Dermis blood vessel endothelial cell (primary cell): ENCODE measurements around the gene PCDHGB5. TPM values are rescaled to one million over a fixed set of nuclear protein-coding genes. Genes with fewer than 3 reads are reported as not detected.
A peak's percentile ranks its signal among the peaks of the same experiment; 100 is the strongest.
"Not testable (repeated sequence)": the region's sequence is repeated elsewhere in the genome, so short reads cannot be mapped to it uniquely, and the experiment has no call there.

ENCODE experiments used
- DNase-seq: peaks from one replicate; pipeline ENCODE4 v3.0.0; 2010
- total RNA-seq: library from RNA; depleted of rRNA; stranded (reverse); fragments of >200 nt; gene quantifications from 2 replicates; pipeline ENCODE4 v1.2.3, GENCODE V29; 2014

PCDHGB5 gene
- total RNA-seq, 1 donor from 2014 or later: 11.9 TPM

DNA sequence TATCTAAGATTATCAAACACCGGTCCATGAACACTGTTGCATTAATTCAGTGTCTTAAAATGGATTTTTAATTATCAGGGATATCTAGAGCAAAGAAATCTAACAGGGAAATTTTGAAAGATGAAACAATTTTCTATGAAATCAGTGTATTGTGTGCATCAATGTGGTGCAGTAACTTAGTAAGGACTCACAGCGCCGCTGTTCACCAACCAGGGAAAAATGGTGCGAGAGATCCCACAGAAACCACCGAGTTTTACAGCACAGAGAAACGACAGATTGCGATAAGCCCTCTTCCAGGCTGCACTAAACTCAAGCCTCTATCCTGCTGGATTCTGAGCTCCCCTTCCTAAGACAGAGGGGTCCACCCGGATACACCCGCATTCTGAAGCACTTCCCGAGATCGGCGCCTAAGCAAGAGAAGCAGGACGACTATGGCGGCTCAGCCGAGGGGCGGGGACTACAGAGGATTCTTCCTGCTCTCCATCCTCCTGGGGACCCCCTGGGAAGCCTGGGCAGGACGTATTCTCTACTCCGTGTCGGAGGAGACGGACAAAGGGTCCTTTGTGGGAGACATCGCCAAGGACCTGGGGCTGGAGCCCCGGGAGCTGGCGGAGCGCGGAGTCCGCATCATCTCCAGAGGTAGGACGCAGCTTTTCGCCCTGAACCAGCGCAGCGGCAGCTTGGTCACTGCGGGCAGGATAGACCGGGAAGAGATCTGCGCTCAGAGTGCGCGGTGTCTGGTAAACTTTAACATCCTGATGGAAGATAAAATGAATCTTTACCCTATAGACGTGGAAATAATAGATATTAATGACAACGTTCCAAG lies 15.1 kb upstream of the PCDHGB5 start, which contains the start of gene PCDHGA7:
TSS of gene PCDHGA7 (plus strand) at position 274 of the 826 bp plus-strand sequence. CDS start at position 432, 158 bp downstream.
- DNase-seq: peak; percentile 53

- DNase-seq: no peak
Observed at GRCh38 chr5:141383345-141383744, 14.4 kb upstream of the PCDHGB5 start.

GRCh38 chr5:141384471-141385267 lies 13.1 kb upstream of the PCDHGB5 start:
- DNase-seq: no peak

GRCh38 chr5:141387557-141388311 lies 10.0 kb upstream of the PCDHGB5 start, which contains the start of gene PCDHGB4:
PCDHGB4 (plus strand) TSS chr5:141387698; CDS start chr5:141387885, 187 bp downstream.
- DNase-seq: peak; percentile 67

DNA sequence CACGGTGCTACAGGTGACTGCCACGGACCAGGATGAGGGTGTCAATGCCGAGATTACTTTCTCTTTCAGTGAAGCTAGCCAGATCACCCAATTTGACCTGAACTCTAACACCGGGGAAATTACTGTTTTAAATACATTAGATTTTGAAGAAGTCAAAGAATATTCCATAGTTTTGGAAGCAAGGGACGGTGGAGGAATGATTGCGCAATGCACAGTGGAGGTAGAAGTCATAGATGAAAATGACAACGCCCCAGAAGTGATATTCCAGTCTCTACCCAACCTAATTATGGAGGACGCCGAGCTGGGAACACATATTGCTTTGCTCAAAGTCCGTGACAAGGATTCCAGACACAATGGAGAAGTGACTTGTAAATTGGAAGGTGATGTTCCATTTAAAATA lies 9.1 kb upstream of the PCDHGB5 start:
- DNase-seq: no peak

DNA sequence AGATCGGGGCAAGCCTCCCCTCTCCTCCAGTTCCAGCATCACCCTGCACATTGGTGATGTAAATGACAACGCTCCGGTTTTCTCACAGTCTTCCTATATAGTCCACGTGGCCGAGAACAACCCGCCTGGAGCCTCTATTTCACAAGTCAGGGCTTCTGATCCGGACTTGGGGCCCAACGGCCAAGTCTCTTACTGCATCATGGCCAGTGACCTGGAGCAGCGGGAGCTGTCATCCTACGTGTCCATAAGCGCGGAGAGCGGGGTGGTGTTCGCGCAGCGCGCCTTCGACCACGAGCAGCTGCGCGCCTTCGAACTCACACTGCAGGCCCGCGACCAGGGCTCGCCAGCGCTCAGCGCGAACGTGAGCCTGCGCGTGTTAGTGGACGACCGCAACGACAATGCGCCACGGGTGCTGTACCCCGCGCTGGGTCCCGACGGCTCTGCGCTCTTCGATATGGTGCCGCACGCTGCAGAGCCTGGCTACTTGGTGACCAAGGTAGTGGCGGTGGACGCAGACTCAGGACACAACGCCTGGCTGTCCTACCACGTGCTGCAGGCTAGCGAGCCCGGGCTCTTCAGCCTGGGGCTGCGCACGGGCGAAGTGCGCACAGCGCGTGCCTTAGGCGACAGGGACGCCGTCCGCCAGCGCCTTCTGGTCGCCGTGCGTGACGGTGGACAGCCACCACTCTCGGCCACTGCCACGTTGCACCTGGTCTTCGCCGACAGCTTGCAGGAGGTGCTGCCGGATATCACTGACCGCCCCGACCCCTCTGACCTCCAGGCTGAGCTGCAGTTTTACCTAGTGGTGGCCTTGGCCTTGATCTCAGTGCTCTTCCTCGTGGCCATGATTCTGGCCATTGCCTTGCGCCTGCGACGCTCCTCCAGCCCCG lies 8.3 kb upstream of the PCDHGB5 start:
- DNase-seq: no peak

DNA sequence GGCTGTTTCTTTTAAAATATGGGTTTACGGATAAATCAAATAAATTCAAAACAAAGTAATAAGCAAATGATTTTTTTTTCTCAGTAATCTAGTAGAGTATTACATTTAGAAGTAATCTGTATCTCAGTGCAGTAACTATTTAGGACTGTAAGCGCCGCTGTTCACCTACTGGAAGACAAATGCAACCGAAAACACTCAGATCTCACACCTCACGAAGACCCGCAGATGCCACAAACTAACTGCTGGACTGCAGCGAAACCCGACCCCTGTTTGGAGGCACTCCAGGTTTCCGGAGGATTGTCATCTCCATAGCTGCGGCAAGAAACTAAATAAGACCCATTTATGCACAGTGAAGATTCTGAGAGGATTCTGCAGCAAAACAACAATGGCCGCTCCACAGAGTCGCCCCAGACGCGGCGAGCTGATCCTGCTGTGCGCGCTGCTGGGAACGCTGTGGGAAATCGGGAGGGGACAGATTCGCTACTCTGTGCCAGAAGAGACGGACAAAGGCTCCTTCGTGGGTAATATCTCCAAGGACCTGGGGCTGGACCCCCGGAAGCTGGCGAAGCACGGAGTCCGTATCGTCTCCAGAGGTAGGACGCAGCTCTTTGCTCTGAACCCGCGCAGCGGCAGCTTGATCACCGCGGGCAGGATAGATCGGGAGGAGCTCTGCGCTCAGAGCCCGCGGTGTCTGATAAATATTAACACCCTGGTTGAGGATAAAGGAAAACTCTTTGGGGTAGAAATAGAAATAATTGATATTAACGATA lies 5.1 kb upstream of the PCDHGB5 start, which contains the start of gene PCDHGA8:
TSS of gene PCDHGA8 (plus strand) at position 205 of the 770 bp plus-strand sequence. CDS start at position 386, 181 bp downstream.
- DNase-seq: no peak

- no peak for DNase-seq
Observed at GRCh38 chr5:141393267-141393666, 4.5 kb upstream of the PCDHGB5 start.

GRCh38 chr5:141394401-141395187 lies 3.2 kb upstream of the PCDHGB5 start:
- DNase-seq: not testable (repeated sequence)

DNA sequence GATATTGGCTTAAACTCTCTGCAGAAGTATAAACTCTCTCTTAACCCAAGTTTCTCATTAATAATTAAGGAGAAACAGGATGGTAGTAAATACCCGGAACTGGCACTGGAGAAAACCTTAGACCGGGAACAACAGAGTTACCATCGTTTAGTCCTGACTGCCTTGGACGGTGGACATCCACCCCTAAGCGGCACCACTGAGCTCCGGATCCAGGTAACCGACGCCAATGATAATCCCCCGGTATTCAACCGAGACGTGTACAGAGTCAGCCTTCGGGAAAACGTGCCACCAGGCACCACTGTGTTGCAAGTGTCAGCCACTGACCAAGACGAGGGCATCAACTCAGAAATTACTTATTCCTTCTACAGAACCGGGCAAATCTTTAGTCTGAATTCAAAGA lies 861 bp downstream of the PCDHGB5 start:
- no peak for DNase-seq

DNA sequence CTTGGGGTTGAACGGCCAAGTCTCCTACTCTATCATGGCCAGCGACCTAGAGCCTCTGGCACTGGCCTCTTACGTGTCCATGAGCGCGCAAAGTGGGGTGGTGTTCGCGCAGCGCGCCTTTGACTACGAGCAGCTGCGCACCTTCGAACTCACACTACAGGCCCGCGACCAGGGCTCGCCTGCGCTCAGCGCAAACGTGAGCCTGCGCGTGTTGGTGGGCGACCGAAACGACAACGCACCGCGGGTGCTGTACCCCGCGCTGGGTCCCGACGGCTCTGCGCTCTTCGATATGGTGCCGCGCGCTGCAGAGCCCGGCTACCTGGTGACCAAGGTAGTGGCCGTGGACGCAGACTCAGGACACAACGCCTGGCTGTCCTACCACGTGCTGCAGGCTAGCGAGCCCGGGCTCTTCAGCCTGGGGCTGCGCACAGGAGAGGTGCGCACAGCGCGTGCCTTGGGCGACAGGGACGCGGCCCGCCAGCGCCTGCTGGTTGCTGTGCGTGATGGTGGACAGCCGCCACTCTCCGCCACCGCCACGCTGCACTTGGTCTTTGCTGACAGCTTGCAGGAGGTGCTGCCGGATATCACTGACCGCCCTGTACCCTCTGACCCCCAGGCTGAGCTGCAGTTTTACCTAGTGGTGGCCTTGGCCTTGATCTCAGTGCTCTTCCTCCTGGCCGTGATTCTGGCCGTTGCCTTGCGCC lies 2.0 kb downstream of the PCDHGB5 start:
- DNase-seq: no peak

- peak; percentile 63 for DNase-seq
Observed at GRCh38 chr5:141402553-141403243, 5.0 kb downstream of the PCDHGB5 start, which contains the start of gene PCDHGA9. PCDHGA9 (plus strand) TSS chr5:141402778; CDS start chr5:141402953, 175 bp downstream.

GRCh38 chr5:141403387-141403786 lies 5.6 kb downstream of the PCDHGB5 start:
- no peak for DNase-seq

- DNase-seq: peak; percentile 62
Observed at GRCh38 chr5:141407790-141408505, 10.2 kb downstream of the PCDHGB5 start, which contains the start of gene PCDHGB6. PCDHGB6 (plus strand) TSS chr5:141408021; CDS start chr5:141408203, 182 bp downstream.

DNA sequence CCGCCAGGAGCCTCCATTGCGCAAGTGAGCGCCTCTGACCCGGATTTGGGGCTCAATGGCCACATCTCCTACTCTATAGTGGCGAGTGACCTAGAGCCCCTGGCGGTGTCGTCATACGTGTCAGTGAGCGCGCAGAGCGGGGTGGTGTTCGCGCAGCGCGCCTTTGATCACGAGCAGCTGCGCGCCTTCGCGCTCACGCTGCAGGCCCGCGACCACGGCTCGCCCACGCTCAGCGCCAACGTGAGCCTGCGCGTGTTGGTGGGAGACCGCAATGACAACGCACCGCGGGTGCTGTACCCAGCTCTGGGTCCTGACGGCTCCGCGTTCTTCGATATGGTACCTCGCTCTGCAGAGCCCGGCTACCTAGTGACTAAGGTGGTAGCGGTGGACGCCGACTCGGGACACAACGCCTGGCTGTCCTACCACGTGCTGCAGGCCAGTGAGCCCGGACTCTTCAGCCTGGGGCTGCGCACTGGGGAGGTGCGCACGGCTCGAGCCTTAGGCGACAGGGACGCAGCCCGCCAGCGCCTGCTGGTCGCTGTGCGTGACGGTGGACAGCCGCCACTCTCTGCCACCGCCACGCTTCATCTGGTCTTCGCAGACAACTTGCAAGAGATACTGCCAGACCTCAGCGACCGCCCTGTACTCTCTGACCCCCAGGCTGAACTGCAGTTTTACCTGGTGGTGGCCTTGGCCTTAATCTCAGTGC lies 12.0 kb downstream of the PCDHGB5 start:
- DNase-seq: no peak

- DNase-seq: no peak
Observed at GRCh38 chr5:141411575-141411974, 13.8 kb downstream of the PCDHGB5 start.
